Astrocyte (in vitro differentiated cells and primary cell): ENCODE results near the gene HOXB7. TPM values are rescaled to one million over a fixed set of nuclear protein-coding genes. Genes with fewer than 3 reads are reported as not detected.
A peak's percentile ranks its signal among the peaks of the same experiment; 100 is the strongest.

Source experiments
- DNase-seq: peaks from one replicate; pipeline ENCODE4 v3.0.0-alpha.2; 2010; ENCODE audit warnings: low read depth
- FAIRE-seq: peaks from 2 replicates; lab custom pipeline; 2011; peaks lifted over from hg19 to GRCh38; lab: Jason Lieb, UNC
- H2AFZ ChIP-seq: 2 replicates; pipeline ENCODE4 v1.6.0; 2012; ENCODE audit warnings: low read depth, low read length, inconsistent platforms
- H3K27ac ChIP-seq: 2 replicates; pipeline ENCODE4 v1.5.1; 2011; ENCODE audit warnings: low read depth, low read length, inconsistent platforms
- H3K27me3 ChIP-seq: 2 replicates; pipeline ENCODE4 v1.6.0; 2011; ENCODE audit warnings: low read length, inconsistent platforms; ENCODE audit not compliant: insufficient read depth
- H3K36me3 ChIP-seq: 2 replicates; pipeline ENCODE4 v1.5.1; 2011; ENCODE audit warnings: low read length, inconsistent platforms; ENCODE audit not compliant: insufficient read depth
- H3K4me1 ChIP-seq: 2 replicates; pipeline ENCODE4 v1.5.1; 2011; ENCODE audit warnings: low read length, inconsistent platforms; ENCODE audit not compliant: insufficient read depth
- H3K4me2 ChIP-seq: 2 replicates; pipeline ENCODE4 v1.6.0; 2012; ENCODE audit warnings: low read length, inconsistent platforms
- H3K4me3 ChIP-seq: 2 replicates; pipeline ENCODE4 v1.5.1; 2011; ENCODE audit warnings: low read depth, mild to moderate bottlenecking, low read length, inconsistent platforms; ENCODE audit not compliant: insufficient read depth
- H3K79me2 ChIP-seq: 2 replicates; pipeline ENCODE4 v1.6.0; 2012; ENCODE audit warnings: mild to moderate bottlenecking, low read length, inconsistent platforms; ENCODE audit not compliant: insufficient read depth
- H3K9ac ChIP-seq: 2 replicates; pipeline ENCODE4 v1.6.0; 2012; ENCODE audit warnings: mild to moderate bottlenecking, low read length, inconsistent platforms
- H3K9me3 ChIP-seq: 2 replicates; pipeline ENCODE4 v1.5.1; 2012; ENCODE audit warnings: low read depth, mild to moderate bottlenecking, low read length, inconsistent platforms; ENCODE audit not compliant: insufficient read depth
- H4K20me1 ChIP-seq: 2 replicates; pipeline ENCODE4 v1.6.0; 2012; ENCODE audit warnings: low read length, inconsistent platforms; ENCODE audit not compliant: insufficient read depth
- H3K27ac Mint-ChIP-seq: one replicate; pipeline ENCODE4 v1.8.0; 2021; ENCODE audit warnings: mild to moderate bottlenecking, mixed read lengths; ENCODE audit not compliant: unreplicated experiment
- H3K27me3 Mint-ChIP-seq: one replicate; pipeline ENCODE4 v1.8.0; 2021; ENCODE audit warnings: low read depth, mixed read lengths; ENCODE audit not compliant: unreplicated experiment
- H3K36me3 Mint-ChIP-seq: one replicate; pipeline ENCODE4 v1.8.0; 2021; ENCODE audit warnings: low read depth, mixed read lengths; ENCODE audit not compliant: unreplicated experiment
- H3K4me1 Mint-ChIP-seq: one replicate; pipeline ENCODE4 v1.8.0; 2021; ENCODE audit warnings: low read depth, mixed read lengths; ENCODE audit not compliant: unreplicated experiment
- H3K4me3 Mint-ChIP-seq: one replicate; pipeline ENCODE4 v1.8.0; 2021; ENCODE audit warnings: mild to moderate bottlenecking, moderate library complexity, mixed read lengths; ENCODE audit not compliant: unreplicated experiment
- H3K9me3 Mint-ChIP-seq: one replicate; pipeline ENCODE4 v1.8.0; 2021; ENCODE audit warnings: mild to moderate bottlenecking, mixed read lengths; ENCODE audit not compliant: unreplicated experiment
- EZH2 ChIP-seq: IDR thresholded peaks from 2 replicates; pipeline ENCODE4 v1.6.1; 2012; ENCODE audit warnings: mild to moderate bottlenecking, low read length, inconsistent platforms; ENCODE audit not compliant: insufficient read depth
- total RNA-seq: library from RNA; stranded (reverse); gene quantifications from 2 replicates; pipeline ENCODE4 v1.2.1, GENCODE V29; 2021
- TF ChIP-seq, protein P1 (sequence below): IDR thresholded peaks from 2 replicates; pipeline ENCODE4 v1.5.1; 2011; ENCODE audit warnings: low read depth, mild to moderate bottlenecking, inconsistent platforms, low read length, moderate library complexity; ENCODE audit not compliant: insufficient read depth

Gene HOXB7
- total RNA-seq, 1 donor from 2014 or later, result not detected

GRCh38 chr17:48595278-48595999 is 15.4 kb downstream of the HOXB7 start:
- no peak for FAIRE-seq
- Histone ChIP-seq H3K27me3 (peaks cover 78% of the 10 kb centered on the region), H3K36me3 (no peaks in the 10 kb centered on the region), H4K20me1 (peaks cover 13% of the 10 kb centered on the region), H2AFZ (no peak overlapping the region), H3K4me2 (peak overlapping the region; percentile 92), H3K9ac (peak overlapping the region; percentile 59), H3K27ac (no peak overlapping the region), H3K9me3 (no peaks in the 10 kb centered on the region), H3K4me3 (no peak overlapping the region), H3K4me1 (peaks cover 18% of the 10 kb centered on the region), H3K79me2 (peaks cover 20% of the 10 kb centered on the region)
- no peaks in the 10 kb centered on the region for H3K36me3 Mint-ChIP-seq
- H3K27ac Mint-ChIP-seq, result no peak overlapping the region
- DNase-seq, result no peak
- H3K27me3 Mint-ChIP-seq, result peaks cover 91% of the 10 kb centered on the region
- no peak overlapping the region for H3K4me3 Mint-ChIP-seq
- no peak for TF ChIP-seq EZH2
- TF ChIP-seq, protein P1, sequence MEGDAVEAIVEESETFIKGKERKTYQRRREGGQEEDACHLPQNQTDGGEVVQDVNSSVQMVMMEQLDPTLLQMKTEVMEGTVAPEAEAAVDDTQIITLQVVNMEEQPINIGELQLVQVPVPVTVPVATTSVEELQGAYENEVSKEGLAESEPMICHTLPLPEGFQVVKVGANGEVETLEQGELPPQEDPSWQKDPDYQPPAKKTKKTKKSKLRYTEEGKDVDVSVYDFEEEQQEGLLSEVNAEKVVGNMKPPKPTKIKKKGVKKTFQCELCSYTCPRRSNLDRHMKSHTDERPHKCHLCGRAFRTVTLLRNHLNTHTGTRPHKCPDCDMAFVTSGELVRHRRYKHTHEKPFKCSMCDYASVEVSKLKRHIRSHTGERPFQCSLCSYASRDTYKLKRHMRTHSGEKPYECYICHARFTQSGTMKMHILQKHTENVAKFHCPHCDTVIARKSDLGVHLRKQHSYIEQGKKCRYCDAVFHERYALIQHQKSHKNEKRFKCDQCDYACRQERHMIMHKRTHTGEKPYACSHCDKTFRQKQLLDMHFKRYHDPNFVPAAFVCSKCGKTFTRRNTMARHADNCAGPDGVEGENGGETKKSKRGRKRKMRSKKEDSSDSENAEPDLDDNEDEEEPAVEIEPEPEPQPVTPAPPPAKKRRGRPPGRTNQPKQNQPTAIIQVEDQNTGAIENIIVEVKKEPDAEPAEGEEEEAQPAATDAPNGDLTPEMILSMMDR, result no peak
- H3K9me3 Mint-ChIP-seq, result peaks cover 41% of the 10 kb centered on the region
- H3K4me1 Mint-ChIP-seq, result no peaks in the 10 kb centered on the region

- DNase-seq, result no peak
- FAIRE-seq, result no peak
- H3K9me3 Mint-ChIP-seq, result peaks cover 39% of the 10 kb centered on the region
- no peaks in the 10 kb centered on the region for H3K4me1 Mint-ChIP-seq
- no peak overlapping the region for H3K4me3 ChIP-seq
- TF ChIP-seq, protein P1, result no peak
- TF ChIP-seq EZH2, result peak; percentile 59
- peaks cover 18% of the 10 kb centered on the region for H3K4me1 ChIP-seq
- no peaks in the 10 kb centered on the region for H3K36me3 Mint-ChIP-seq
- peaks cover 11% of the 10 kb centered on the region for H4K20me1 ChIP-seq
- no peaks in the 10 kb centered on the region for H3K36me3 ChIP-seq
- no peak overlapping the region for H3K27ac Mint-ChIP-seq
- peak overlapping the region; percentile 37 for H2AFZ ChIP-seq
- H3K27me3 Mint-ChIP-seq, result peaks cover 91% of the 10 kb centered on the region
- no peaks in the 10 kb centered on the region for H3K9me3 ChIP-seq
- H3K9ac ChIP-seq, result peak overlapping the region; percentile 43
- H3K27me3 ChIP-seq, result peaks cover 78% of the 10 kb centered on the region
- H3K4me2 ChIP-seq, result peak overlapping the region; percentile 92
- no peak overlapping the region for H3K4me3 Mint-ChIP-seq
- peak overlapping the region; percentile 31 for H3K27ac ChIP-seq
- H3K79me2 ChIP-seq, result peaks cover 20% of the 10 kb centered on the region
These were observed 16.1 kb downstream of the HOXB7 start for GRCh38 chr17:48594538-48595277.
